Renal cortex interstitium (tissue), 11 donors: Measurements from ENCODE around the gene NRP2. TPM values are rescaled to one million over a fixed set of nuclear protein-coding genes. Genes with fewer than 3 reads are reported as not detected.

ENCODE experiments used
- DNase-seq, 11 donors: peaks; one replicate each; pipeline ENCODE4 v3.0.0-alpha.2; 2013; ENCODE audit warnings: low read depth in 9 of 11, low spot score in 4 of 11; ENCODE audit errors: extremely low read depth in 1 of 11
- polyA plus RNA-seq, 3 donors: library from polyadenylated mRNA; unstranded; fragments of 120-200 nt; gene quantifications; one replicate each; pipeline ENCODE4 v1.2.1, GENCODE V29; 2013; ENCODE audit not compliant: insufficient read length in 3 of 3

Gene NRP2
- polyA plus RNA-seq, 3 donors: 53.4 to 69.1 (median 65.5) TPM

DNA sequence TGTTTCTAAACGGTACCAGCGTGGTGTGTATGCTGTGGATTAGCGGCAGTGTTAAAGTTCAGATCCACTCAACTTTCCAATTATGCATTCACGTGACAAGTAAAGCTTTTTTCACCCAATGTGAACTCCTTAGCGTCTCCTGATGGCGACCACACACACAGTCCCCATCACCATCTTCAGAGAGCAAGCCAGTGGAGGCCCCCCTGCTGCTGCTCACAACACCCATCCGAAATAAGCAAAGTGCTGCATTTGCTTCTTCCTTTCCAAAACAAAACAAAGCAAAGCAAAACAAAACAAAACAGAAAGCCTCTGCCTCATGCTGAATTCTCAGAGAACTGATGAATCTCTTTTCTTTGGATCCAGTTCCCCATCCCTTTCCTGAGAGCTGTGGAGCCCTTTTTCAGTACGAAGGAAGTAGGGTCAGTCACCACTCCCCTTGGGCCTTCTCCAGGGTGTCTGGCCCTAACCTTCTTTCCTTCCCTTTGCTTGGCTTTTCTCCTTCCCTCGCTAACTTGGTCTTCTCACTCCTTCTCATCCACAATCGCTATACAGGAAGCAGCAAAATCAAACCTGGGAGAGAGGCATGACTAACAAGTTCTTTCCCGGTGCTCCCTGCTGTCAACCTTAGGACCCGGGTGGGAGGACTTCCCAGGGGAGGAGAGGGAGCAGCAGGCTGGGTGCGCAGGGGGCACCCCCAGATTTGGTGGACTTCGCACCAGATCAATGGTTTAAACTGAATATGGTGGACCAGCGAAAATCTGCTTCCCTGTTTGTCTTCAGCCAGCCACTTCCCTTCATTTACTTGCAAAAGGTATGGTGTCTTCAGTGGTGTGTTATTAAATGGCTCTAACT is 56.0 kb downstream of the NRP2 start:
- no peak for DNase-seq

DNA sequence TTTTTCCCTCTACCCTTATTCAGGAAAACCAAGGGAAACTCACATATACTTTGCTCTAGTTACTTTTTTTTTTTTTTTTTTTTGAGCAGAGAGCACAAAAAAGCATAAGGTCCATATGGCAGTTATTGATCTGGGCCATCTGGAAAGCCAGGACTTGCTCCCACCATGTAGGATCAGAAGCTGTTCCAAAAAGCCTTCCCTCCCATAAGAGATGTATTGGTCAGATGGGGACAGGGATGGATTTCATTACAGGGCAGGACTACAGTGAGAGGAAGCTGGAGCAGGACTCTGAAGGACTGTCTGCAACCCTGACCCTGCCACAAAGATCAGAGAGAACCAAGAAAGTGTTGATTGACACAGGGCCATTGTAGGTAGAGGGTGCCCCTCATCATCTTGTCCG is 57.3 kb downstream of the NRP2 start:
- DNase-seq: no peak

DNA sequence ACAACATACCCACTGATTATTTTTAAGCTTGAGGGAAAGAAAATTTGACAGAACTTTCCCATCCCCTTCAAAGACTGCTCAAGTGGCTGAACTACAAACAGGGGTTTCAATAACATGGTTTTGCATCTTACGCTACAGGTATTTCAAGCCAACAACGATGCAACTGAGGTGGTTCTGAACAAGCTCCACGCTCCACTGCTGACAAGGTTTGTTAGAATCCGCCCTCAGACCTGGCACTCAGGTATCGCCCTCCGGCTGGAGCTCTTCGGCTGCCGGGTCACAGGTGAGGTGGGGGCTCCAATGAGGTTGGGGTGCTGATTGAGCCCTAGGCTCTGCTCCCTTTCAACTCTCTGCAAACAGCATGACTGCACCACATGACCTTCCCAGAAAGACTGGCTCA is 58.1 kb downstream of the NRP2 start:
- DNase-seq: no peak

DNA sequence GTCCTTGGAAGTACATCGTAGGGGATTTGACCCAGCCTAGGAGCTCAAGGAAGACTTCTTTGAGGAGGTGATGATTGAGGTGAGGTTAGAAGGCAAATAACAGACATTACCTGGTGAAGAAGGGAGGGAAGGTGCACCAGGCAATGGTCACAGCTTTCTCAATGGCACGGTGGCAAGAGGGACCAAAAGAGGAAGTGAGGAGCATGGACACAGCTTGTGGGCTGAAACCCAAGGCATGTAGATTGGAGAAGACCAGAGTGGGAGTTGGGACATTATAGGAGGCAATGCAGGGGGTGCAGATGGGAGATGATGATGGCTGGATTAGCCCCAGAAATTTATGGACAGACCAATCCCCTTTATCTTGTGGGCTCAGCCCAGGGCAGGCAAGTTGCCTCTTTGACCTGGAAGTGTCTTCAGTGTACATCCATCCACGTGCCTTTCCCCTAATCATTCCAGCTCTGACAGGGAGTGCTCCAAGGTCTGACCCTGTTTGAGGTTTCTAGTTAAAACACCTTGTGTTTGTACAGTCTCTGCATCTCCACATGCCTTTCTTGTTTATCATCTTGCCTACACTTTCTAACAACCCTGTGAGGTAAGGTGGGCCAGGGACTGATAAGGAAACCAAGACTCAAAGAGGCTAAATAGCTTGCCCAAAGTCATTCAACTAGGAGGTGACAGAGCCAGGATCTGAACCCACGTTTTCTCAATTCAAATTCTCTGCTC is 59.1 kb downstream of the NRP2 start:
- DNase-seq: no peak

DNA sequence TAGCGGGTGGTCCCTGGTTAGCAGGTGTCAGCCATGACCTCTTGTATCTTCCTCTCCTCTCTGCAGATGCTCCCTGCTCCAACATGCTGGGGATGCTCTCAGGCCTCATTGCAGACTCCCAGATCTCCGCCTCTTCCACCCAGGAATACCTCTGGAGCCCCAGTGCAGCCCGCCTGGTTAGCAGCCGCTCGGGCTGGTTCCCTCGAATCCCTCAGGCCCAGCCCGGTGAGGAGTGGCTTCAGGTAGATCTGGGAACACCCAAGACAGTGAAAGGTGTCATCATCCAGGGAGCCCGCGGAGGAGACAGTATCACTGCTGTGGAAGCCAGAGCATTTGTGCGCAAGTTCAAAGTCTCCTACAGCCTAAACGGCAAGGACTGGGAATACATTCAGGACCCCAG is 60.8 kb downstream of the NRP2 start:
- DNase-seq: no peak

DNA sequence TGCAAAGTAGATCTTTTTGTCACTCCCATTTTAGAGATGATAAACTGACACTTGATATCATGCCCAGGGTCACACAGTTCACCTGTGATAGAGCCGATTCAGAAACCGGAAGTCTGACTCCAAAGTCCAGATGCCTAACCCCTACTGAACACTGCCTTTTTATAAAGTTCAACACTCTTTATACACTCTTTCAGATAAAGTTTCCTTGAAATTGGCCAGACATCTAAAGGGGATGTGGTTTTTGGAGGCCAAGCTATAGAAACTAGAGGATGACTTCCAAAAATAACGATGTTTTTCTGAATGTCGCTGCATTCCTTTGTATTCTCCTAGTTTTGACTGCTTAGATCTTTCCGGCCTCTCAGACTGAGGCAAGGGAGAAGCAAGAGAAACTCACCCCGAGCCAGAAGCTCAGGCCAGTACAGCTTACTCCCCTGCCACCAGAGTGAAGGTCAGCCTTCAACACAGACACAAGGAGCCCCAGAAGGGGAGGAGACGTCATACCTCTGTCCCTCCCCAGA is 61.8 kb downstream of the NRP2 start:
- DNase-seq: no peak

DNA sequence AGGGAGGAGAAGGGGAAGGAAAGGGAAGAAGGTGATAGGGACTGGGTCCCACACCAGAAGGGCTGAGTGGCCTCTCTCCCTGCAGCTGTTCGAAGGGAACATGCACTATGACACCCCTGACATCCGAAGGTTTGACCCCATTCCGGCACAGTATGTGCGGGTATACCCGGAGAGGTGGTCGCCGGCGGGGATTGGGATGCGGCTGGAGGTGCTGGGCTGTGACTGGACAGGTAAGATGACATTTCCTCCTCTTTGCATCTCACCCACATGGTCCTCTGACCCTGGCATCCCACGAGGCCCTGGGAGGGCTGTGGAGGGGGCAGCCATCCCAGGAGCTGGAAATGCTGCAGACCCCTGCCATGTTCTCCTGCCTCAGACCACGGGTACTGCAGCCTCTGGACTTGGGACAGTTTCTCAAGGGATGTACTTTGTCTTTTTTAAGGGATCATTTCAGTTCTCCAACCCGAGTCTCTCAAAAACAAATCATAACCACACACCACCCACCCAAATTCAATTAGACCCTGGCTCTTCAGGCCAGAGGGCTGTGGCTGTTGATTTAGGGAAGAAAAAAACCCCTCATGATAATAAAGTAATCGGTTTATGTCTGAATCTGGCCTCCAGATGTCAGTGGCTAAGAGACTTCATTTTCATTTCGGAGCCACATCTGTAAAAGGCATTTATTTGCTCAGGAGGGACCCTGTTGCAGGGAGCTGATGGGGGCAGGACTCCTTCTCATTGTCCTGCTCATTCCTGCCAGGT is 63.5 kb downstream of the NRP2 start:
- DNase-seq: no peak

DNA sequence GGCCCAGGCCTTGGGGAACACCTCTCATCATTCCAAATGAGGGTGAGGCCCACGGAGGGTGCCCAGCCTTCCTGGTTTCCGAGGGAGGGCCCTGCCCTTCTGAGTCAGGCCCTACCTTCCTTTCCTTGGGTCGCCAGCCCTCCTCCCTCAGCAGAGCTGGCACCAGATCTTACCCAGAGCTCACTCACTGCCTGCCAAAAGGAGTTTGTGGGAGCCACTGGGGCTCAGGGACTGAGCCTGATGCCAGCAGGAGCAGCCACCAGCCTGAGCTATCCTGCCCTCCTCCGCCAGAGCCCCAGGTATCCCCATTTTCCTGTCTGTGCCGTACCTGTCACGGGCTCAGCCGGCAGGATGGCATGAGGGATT is 64.1 kb downstream of the NRP2 start:
- DNase-seq: no peak

DNA sequence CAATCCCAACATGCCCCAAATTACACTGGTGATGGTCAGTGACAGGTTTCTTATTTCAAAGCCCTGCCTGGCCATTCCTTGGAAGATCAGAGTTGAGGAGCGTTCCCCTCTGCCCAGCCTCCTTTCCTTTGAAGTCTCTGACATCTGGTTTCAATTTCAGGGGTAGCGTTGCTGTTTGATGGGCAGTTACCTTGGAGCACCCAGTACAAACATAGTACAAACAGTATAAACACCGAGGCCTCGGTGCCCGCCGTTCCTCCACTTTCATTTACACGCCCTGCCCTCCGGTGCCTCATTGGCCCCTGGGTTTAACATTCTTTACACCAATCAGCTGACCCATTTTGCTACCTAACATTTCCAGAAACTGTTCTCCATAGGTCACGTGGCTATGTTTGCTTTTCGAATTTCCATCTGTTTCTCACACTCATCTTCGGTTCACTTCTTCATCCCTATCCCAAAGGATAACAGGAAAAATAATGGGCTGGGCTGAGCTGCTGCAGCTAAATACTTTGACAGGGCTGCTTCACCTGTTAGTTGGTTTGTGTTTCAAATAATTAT is 65.6 kb downstream of the NRP2 start:
- no peak for DNase-seq

DNA sequence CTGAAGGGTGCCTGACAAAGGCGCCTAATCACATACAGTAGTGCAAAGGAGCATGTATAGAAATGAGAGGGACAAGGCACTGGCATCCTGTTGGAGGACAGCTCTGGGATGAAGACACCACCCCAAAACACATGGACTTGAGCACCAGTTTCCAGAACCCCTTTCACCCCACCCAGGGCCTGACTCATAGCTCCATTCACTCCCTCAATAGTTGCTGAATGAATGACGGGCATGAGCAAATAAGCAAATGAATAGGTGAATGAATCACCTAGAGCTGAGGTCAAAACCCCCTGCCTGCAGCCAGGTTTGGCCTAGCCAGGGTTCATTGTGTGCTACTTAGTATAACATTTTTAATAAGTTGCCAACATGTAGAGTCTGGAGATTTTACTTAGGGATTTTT is 66.3 kb downstream of the NRP2 start:
- no peak for DNase-seq

DNA sequence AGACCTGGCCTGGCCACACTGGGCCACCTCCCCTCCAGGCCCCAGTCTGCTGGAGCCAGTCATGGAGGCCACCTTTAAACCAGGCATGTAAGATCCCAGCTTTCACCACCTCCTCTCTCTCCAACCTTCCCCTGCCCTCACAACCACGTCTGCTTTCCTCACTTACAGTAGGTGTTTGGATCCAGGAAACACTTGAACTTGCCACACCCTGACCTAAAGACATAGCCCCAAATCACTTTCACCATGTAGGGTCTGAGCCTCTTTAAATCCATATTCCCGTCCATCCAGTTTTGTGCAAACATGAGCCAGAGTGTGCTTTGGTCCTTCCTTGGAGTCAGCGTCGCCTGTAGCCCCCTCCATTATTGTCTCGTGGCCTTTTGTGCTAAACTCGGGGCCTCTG is 66.8 kb downstream of the NRP2 start:
- DNase-seq: no peak

DNA sequence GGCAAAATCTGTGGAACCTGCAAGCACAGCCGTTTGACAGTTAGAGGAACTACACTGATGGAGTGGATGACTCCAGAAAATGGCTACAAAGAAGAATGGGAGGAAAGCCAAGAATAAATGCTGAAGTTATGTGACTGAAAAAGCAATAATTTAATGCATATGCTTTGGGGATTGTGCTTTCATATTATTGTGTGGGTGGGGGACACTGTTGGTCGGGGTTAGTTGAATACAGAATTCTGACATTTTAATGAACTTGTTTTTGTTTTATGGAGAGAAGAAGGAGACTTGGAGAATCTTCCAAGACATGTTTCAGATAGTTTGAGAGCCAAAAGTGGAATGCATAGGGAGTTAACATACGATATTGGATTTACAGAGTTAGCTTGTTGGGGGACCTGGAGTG is 68.5 kb downstream of the NRP2 start:
- no peak for DNase-seq

DNA sequence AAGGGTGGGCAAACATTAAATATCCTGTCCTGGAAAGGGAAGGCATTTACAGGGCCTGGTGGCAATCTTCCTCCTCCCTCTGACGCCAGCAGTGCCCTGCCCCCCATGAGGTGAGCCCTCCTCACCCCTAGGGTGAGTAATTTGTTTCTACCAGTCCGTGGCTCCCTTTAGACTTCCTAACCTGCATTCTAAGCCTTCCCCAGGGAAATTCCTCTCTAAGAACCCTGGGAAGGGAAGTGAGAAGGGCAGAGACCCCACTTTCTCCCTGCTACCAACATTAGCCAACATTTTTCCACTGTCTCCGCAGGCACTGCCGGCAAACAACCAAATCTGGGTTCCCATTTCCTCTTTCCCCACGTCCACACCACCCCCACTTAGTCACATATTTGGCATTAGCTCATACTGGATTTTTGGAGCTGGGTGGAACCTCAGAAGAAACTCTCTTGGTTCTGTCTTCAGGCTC is 69.3 kb downstream of the NRP2 start:
- DNase-seq: no peak

DNA sequence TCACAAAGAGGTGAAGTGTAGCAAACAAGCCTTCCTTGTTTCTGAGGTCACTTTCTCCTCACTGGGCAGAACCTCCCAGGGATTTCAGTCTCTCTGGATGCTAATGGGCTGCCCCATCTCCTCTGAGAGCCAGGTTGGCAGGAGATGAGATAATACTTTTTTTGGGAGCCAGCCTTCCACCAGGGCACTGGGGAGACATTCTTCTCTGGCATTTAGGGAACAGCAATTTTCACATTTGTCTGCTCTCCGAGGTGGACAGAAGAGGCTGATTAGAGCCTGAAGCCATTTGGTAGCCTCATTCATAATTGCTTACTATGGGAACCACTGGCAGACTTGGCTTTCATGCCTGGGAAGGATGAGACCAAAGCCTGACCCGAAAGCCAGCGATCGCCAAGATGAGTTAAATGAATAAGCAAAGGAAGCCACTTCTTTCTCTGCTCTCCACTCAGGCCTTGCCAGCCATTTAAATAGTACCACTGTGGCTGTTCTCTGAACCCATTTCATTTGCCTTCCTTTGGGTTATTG is 70.1 kb downstream of the NRP2 start:
- DNase-seq: no peak

DNA sequence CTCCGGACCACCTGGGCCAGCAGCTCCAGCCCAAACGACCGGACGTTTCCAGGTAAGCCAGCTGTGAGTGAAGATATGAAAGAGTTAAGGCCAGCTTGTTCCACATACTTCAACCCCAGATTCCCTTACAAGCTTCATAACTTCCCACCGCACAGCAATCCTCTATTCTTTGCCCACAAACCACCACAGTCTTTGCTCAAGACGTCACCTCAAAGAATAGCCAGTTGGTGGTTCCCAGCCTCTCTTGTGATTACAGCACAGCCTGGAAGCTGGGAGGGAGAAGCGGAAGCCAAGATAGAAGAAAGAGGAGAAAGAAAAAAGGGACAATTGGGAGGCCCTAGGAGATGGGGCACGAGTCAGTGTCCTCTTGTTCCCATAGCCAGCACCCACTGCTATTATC is 70.6 kb downstream of the NRP2 start:
- no peak for DNase-seq

DNA sequence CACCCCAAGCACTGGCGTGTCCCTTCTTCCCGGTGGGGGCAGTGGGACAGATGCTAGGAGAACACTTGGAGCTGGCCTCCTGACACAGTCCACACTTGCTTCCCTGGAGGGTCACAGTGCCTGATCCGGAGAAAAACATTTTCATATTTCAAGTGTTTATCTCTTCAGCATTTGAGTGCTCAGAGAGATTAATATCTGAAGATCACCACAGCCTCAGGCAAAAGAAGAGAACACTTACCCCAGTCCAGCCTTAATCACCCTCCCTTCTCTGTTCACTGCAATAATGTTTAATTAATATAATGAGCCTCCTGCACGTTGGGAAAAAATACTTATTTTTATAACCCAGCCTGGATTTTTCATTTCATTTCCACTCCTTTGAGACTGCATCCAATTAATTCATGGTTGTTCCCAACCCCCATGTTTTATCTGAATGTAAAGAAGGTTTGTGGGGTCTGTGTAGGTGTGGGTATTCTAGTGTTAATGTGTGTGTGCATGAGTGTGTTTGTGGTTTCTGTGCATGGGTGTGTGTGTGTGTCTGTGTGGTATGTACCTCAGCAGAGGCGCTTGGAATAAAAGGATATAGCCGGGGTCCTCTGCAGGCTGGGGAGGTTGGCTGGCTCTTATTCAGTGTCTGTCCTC is 72.1 kb downstream of the NRP2 start:
- no peak for DNase-seq

DNA sequence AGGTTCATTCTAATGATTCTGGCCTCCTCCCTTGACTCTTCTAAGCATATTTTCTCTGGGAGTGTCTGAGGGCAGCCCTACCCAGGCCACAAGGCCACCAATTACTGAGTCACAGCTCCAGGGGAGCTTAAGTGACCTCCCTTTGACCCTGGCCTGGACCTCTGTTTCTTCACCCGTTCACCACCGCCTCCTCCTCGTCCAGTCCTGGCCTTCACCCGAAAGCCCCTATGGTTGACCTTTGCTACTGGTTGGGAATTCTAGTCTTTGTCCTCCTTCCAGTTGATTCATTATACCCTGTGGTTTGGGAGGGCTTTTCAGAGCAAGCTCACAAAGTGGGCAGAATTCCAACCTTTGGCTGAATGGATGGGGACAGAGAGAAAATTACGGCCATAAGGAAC is 72.6 kb downstream of the NRP2 start:
- DNase-seq: no peak

DNA sequence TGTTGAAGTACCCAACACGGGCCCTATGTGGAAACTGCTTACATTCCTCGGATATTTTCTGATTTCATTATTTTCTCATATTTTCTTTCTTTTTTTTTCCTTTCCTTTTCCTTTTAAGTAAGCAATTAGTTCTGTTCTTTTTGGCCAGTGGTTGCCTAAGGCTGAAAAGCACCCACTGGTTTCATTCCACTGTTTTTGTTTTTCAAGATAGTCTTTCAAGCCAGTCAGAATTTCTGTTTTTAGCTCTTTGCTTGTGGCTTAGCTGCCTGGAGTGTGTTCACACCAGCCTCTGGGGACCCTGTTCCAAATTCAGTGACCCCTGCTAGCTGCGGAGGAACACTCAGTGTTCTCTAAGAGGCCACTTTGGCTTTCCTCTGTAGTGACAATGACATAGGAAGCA is 73.6 kb downstream of the NRP2 start:
- no peak for DNase-seq

DNA sequence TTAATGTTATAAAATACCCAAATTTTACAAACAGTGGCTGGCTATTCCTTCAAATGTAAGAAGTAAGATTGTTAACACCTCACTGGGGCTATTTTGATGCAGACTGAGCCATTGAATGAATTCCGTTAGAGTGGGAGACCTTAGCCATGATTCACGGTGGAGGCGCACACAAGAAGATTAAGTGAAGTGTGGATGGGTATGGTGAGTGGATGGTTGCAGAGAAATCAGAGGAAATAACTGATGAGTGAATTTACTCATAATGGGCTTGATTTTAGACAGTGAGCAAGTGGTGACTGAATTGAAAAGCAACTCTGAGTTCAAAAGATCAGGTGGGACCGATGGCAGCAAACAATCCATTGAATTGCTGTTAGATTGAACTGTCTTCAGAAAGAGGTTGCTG is 75.0 kb downstream of the NRP2 start:
- DNase-seq: no peak
